GM21723 (cell line): Measurements from ENCODE around the gene ZNF467.
A peak's percentile ranks its signal among the peaks of the same experiment; 100 is the strongest.

Experiments
- ATAC-seq: cut with Tn5 transposase; IDR thresholded peaks from one replicate; pipeline ENCODE4 v1.9.1; 2021; ENCODE audit warnings: mild to moderate bottlenecking, moderate library complexity; ENCODE audit not compliant: unreplicated experiment

The ZNF467 gene

DNA sequence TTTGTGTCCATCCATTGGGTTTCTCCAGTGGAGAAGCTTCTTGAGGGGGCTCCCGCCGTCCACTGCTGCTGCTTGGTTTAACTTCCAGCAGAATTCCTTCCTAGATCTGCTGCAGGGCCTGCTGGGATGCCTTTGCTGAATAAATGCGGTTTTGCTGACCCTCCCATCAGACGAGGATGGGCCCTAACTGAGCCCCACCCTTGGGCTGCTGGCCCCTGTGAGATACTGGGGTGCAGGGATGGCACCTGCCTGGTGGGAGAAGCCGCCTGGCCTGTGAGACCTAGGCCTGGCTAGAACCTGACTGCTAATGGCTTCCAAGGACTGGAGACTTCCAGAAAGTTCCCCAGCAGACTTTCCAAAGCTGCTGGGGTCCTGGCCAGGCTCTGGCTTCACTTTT lies 43.8 kb downstream of the ZNF467 start:
- ATAC-seq, result no peak

DNA sequence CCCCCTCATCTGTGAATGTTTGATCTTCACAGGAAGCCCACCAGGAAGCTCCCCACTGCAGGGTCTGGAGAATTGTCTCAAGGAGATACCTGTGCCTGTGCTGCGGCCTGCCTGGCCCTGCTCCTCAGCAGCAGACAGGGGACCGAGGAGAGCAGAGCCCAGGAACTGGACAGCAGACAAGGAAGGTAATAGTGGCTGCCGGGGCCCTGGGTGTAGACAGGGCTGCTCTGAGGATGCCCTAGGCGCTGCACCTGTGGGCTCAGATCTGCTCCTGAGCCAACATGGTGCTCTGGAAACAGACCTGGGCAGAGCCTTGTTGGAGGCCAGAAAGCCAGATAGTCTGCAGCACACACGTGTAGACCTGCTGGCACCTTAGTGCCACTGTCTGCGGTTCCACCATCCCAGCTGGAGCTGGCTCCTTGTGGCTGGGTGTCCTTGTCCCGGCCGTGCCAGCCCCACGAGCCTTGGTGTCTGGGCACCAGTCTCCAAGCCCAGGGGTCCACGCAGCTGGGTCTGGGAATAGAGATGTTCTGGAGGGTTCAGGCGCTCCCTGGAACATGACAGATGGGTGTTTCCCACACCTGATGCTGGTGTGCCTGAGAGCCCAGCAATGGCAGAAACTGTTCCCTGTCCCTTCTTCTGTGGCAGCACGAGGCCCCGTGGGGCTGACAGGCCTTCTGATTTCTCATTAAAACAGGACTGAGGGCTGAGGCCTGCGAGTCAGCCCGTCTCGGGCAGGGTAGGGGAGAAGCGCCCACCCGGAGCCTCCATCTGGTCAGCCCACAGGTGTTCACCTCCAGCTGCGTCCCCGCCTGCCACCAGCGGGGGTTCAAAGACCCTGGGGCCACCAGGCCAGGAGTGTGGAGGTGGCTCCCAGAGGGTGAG lies 44.7 kb downstream of the ZNF467 start:
- no peak for ATAC-seq

DNA sequence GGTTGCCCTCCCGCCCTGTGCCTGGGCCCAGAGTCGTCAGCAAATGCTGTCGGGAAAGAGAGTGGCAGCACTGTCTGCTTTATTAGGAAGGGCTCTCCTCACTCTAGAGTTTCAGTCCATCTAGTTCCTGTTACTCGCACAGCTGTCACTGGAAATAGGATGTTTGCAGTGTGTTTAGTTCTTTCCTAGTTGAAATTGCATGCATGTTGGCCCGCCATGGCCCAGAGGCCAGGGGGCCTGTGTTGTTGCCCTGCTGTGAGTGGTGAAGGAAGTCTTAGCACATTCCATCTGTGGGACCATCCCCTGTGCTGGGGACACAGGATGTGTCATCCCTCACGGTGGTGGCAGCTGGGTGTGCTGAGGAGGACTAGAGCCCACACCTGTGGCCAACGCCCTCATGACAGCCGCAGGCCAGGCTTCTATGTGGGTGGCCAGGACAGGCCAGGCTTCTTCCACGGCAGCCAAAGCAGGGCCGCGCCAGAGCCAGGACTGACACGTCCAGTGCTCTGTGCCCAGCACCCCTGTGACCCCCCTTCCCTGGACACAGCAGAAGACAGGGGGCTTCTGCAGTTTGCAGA lies 45.4 kb downstream of the ZNF467 start:
- no peak for ATAC-seq

DNA sequence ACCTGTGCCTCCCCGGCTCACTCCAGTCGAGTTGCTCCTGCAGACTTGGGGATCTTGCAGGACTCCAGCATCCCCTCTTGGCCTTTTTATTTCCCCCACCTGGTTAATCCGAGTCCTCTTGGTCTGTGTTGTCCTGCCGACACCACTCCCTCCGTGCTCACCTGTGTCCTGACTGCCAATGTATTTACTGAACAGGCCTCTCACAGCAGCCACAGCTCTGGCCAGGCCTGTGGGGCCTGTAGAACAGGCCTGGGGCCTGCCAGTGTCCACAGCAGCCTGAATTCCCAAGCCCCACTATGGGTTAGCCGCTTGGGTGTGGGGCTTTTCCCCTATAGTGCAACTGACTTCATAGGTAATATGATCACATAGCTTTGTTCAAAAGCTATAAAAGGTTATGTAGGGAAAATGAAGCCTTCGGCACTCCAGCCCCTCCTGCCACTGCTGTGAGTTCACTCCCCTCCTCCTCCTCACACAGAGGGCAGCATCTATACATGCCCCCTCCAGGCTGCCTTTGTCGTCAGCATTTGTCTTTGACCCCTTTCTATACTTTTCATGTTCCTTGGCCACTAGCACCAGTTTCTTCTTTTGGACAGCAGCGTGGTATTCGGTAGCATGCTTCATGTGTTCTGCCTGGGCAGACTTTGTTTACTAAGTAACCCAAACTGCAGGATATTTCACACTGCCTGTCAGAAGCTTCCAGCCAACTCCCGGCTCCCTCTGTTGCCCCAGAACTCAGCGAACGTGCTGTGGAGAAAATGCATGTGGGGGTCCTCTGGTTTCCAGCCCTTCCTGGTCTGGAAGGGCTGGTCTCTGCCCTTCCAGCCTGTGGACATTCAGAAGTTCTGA lies 46.1 kb downstream of the ZNF467 start:
- ATAC-seq, result no peak

DNA sequence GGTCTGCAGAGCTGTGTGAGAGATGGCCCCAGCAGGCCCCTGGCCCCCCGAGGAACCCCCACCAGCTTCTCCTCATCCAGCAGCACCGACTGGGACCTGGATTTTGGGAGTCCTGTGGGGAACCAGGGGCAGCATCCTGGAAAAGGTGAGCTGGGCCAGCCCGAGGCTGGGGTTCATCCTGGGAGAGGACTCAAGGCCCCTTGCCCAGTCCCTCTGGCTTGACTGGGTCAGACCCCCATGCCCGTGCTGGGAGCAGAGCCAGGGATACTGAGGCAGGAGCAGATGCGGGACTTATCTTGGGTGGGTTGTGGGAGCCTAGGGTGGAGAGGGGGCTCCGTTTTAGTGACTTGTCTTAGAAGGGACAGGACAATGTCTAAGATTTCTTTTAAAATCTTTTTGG lies 47.5 kb downstream of the ZNF467 start:
- ATAC-seq, result no peak

DNA sequence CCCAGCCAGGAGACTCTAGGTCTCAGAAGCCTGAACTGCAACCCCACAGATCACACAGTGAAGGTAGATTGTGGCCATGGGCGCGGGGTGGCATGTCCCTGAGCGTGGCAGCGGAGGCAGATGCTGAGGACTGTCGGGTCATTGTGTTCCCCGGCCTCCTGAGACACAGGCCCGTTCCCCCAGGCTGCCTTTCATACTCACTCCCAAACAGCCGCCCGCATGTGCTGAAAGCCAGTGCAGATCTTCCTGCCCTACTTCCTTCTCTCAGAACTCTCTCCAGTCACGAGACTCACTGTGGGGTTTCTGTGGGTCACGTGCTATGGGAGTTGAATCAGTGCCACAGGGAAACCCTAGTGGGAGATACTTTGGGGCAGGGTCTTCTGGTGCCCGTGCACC lies 48.0 kb downstream of the ZNF467 start:
- ATAC-seq, result no peak

DNA sequence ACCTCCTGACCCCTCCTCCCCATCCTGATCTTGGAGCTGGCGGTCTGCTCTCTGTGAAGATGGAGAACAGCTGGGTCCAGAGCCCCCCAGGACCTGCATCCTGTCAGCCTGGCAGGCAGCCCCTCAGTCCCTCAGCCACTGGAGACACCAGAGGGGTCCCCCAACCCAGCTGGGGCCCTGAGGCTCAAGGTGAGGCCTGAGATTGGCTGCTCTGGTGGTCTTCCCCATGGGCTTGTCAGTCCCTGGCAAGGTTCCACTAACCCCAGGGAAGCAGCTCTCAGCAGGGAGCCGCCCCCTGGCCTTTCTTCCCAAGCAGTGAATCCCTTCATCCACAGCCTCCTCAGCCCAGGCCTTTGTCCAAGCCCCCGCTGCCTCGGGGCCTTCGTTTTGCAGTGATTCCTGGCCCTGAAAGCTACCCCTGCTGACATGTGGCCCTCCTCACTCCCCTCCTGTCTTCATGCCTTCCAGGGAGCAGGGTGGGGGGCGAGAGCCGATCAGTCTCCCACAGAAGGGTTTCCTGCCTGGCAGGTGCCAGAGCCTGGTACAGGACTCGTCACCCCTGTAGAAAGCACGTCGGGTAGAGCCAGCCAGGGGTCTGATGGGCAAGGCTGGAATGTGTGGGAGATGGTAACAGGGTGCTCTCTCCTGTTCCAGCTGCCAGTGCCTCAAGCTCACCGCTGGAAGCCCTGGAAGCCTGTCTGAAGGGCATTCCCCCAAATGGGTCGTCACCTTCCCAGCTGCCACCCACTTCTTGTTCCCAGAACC lies 48.5 kb downstream of the ZNF467 start:
- no peak for ATAC-seq

DNA sequence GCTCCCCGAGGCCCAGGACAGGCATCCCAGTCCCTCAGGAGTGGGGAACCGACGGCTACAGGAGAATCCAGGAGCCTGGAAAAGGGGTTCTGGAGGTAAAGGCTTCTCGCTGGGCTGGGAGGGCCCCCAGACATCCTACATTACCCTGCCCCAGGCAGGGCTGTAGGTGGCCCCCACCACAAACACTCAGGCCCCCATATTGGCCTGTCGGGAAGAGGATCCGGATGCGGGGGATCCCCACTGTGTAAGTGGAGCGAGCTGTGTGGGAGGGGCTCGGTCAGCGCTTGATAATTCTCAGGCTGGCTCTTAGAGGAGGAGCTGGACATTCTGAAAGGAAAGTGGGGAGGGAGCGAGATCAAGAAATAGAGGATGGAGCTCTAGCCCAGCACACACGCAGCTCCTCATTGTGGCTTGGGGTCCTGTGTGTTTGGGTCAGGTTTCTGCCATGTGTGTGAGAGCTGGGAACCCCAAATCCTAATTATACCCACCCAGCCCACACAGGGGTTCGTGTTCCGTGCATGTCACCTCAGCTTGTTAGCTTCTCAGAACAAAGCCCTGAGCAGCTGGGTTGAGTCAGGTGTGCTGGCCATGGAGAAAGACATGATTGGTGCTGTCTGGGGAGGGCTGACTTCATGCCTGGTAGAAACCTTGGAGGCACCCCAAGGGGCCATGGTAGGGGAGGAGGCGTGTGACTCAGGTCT lies 49.4 kb downstream of the ZNF467 start:
- no peak for ATAC-seq

DNA sequence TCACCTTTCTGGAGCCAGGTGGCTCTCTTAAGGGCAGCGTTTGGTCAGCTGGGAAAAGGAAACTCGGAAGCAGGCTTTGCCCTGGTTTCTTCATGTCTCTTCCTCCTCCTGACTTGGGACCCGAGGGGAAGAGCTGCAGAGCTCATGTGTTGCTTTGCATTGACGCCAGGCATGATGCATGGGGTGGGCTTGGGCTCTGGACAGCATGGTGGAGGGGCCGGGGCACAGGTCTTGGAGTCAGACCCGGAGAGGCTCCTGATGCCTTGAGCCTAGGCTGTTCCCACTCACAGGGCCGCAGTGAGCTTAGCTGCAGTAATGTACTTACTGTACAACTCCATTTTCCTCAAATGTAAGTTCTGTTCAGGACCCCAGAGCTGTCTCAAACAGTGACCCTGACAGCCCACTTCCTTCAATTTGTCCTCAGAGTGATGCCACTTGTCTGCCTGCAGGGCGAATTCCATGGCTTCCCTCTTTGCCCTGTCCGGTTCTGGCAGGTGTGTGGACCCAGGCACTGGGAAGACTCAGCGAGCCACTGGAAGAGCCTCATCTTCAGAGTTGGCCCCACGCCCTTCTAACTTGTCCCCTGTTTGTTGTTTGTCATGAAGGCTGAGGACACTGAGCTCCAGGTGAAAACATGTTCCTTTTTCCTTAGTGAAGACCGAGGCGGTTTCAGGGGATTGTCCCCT lies 50.2 kb downstream of the ZNF467 start:
- ATAC-seq, result no peak

DNA sequence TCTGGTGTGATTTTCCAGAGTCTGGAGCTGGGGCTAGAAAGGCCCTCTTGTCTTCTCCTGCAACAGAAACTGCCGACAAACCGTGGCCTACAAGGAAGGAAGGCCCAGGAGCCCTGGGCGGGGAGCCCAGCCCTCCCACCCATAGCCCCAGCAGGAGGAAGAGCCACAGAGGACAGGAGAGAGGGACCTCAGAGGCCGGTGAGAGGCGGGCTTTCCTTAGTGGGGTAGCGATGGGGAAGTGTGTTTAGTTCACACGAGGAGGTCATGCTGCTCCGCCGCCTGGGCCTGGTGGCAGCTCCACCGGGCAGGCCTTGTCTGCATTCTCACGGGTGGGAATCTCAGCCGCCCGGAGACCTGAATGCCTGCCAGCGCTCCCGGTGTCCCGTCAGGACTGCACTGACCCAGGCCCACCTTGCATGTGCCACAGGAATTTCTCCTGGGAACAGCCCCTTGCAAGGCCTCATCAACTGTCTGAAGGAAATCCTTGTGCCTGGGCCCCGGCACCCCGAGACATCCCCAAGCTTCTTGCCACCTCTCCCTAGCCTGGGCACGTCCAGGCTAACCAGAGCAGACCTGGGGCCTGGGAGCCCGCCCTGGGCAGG lies 50.9 kb downstream of the ZNF467 start:
- no peak for ATAC-seq

DNA sequence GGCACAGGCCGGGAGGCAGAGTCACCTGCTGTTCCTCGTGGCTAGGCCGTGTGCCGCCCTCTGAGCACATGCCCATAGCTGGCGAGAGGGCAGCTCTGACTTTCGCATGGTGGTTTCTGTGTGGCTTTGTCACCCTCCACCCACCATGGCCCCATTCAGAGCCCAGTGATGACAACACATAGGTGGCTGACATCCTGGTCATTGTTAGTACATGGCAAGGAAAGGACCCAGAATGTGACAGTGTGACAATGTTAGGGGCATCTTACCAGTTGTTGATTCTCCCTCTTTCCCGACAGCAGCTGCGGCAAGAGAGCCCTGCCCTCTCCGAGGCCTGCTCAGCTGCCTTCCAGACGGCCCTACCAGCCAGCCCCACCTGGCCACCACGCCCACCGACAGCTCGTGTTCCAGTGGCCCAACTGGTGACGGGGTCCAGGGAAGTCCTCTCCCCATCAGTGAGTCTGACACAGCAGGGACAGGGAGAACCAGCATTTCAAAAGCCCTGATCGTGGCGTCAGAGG lies 52.2 kb downstream of the ZNF467 start:
- no peak for ATAC-seq

DNA sequence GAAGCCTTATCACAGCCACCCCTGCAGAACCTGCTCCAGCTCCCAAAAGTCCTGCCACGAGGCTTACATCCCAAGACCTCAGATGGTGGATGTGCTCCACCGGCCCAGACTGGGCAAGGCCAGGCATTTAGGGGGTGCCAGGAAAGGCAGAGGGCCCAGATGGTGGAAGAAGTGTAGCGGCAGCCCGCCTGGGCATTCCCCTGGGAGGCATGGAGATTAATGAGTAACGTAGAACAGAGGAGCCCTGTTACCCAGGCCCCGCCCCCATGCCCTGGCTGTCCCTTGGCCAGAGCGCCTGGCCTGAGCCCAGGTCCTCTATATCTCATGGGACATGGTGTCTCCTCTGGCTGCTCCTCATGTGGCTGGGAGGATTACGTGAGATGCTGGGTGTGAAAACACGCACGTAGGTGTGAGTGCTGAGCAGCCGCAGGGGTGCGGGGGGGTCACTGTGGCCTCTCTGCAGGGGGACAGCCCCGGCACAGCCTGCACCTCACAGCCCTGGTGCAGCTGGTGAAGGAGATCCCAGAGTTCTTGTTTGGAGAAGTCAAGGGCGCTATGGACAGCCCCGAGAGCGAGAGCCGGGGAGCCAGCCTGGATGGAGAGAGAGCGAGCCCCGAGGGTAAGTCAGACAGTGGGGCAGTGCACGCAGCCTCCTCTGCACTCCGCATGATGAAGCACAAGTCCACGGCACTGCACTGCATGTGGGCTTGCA lies 52.9 kb downstream of the ZNF467 start:
- no peak for ATAC-seq

DNA sequence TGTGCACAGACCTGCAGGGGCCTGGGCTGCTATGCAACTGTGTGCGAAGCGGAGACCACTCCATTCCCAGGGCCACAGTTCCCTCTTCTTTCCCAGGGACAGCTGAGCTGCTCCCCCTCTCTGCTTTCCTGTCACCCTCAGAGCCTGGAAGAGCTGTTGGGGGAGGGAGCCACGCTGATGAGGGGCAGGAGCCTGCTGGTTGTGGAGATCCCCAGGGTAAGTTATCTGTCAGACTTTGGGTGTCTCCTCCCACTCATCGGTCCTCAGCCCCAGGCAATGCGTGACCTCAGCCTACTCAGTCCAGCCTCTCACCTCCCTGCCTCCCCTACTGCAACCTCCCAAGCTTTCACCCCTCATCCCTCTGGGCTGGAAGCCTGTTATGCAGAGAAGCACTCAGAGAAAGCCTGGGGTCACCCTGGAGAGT lies 53.5 kb downstream of the ZNF467 start:
- peak; percentile 51 for ATAC-seq

DNA sequence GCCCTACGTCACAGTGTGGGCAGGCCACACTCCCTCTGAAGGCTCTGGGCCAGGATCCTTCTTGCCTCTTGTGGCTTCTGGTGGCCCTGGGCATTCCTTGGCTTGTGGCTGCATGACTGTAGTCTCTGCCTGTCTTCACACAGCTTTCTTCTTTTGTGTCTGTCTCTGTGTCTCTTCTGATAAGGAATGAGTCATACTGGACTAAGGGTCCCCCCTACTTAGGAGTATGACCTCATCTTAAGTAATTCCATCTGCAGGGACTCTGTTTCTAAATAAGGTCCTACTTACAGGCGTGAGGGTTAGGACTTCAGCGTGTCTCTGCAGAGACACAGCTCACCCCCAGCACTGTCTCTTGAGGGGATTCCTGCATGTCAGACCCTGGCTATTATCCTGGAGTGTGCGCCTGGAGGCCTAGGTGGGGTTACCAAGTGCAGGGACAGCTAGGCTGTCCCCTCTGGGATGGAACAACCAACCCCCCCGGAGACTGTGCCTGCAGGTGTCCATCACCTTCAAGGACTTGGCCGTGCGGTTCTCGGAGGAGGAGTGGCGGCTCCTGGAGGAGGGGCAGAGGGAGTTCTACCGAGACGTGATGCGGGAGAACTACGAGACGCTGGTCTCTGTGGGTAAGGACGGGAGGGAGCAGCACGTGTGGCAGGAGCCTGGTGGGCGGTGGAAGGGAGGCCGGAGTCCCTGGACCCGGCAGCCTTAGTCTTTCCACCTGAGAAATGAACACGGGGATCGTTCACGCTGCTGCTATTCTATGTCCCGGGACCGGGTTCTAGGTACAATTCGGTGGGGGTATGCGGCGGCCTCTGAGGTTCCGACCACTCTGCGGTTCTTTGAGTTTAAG lies 54.1 kb downstream of the ZNF467 start:
- ATAC-seq, result no peak

DNA sequence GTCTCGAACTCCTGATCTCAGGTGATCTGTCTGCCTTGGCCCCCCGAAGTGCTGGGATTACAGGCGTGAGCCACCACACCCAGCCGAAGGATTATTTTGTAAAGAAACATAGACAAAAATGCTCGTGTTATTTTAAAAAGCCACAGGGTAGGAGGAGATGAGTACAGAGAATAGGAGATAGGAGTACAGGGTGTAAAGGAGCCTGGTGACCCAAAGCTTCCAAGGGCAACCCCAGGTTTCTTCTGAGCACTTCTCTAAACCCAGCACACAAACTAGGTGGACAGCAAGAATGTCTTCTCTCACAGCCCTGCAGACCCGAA lies 54.7 kb downstream of the ZNF467 start:
- no peak for ATAC-seq

DNA sequence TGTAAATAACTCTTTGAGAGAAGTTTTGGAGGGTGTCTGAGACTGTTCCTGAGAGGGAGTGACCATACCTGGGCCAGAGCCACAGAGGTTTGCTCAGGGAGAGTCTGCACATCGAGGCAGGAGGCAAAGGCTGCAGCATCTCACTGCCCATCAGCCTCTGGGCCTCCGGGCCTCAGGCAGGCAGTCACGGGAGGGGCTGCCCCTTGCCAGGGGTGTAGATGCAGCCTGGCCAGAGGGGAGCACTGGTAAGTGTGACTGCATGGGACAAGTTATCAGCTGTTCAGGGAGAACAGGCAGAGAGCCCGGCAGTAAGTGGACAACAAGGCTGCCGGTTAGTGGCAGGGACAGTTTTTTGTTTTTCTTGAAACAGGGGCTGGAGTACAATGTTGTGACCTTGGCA lies 55.9 kb downstream of the ZNF467 start:
- no peak for ATAC-seq

DNA sequence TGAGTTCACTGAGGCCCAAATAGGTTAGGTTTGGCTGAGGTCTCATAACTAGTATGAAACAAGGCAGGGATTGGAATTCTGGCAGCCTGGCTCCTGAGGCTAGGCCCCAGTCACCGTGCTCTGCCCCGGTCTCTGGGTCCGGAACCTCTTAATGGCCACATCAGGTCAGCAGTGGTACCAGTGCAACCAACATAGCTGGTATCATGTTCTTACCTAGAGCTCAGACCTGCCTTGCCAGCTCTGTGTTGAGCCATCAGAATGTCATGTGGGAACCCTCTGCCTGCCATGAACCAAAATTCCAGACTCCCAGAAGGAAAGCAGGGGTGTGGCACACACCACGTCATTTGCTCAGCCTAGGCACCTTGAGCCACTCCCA lies 56.5 kb downstream of the ZNF467 start:
- no peak for ATAC-seq
